Left ventricle myocardium inferior (tissue), 1 donor: ENCODE results near the gene ASPM. TPM values are rescaled to one million over a fixed set of nuclear protein-coding genes. Genes with fewer than 3 reads are reported as not detected.

Experiments used
- DNase-seq: peaks from one replicate; pipeline ENCODE4 v3.0.0-alpha.2; 2020
- H3K27ac ChIP-seq: fragments of 200-600 bp; replicated peaks from 2 replicates; pipeline ENCODE4 v1.8.0; 2021
- H3K27me3 ChIP-seq: fragments of 200-600 bp; 2 replicates; pipeline ENCODE4 v1.8.0; 2021; ENCODE audit warnings: low read depth
- H3K36me3 ChIP-seq: fragments of 200-600 bp; 2 replicates; pipeline ENCODE4 v1.8.0; 2021
- H3K4me1 ChIP-seq: fragments of 200-600 bp; 2 replicates; pipeline ENCODE4 v1.8.0; 2021
- H3K4me3 ChIP-seq: fragments of 200-600 bp; 2 replicates; pipeline ENCODE4 v1.8.0; 2021; ENCODE audit warnings: mild to moderate bottlenecking, moderate library complexity
- H3K9me3 ChIP-seq: fragments of 200-600 bp; replicated peaks from 2 replicates; pipeline ENCODE4 v1.8.0; 2021
- intact Hi-C: fragments of 100-400 bp; cut with micrococcal nuclease; formaldehyde crosslinking; loops from one replicate; pipeline ENCODE4 v1.11.0; 2022
- total RNA-seq: library from RNA; stranded (reverse); fragmentation: NEBNext Ultra II Directional; extraction: Animal tissue kit (Norgen Biotek cat#: 25700); gene quantifications from one replicate; pipeline ENCODE4 v1.2.1, GENCODE V29; 2021
- TF ChIP-seq, protein P1 (sequence below): fragments of 200-600 bp; IDR thresholded peaks from 2 replicates; pipeline ENCODE4 v1.8.0; 2021; ENCODE audit warnings: antibody characterized with exemption, mild to moderate bottlenecking, borderline replicate concordance
- donor health status: DM: no; HTN: yes; CAD: no; lungs with severe emphysema.

Gene ASPM
- total RNA-seq, 1 donor from 2014 or later, result 0.44 TPM

DNA sequence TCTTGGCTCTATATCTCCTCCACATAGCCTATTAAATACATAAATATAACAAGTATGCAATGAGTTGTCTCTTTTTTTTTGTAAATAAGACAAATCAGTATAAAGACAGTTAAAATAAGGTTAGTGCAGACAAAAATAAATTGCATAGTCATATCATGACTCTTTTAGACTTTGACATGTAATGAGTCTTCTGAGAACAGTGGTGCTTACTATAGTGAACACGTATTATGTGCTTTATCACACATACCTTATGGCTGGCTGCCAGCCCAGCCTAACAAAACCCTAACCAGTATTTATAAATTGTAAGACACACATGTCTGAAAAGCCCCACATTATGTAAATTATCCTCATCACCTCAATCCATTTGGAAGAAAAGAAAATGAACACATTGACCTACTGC, 50.3 kb downstream of the ASPM start:
- peaks cover 22% of the 10 kb centered on the region for H3K4me1 ChIP-seq
- no peaks in the 10 kb centered on the region for H3K9me3 ChIP-seq
- TF ChIP-seq, protein P1, sequence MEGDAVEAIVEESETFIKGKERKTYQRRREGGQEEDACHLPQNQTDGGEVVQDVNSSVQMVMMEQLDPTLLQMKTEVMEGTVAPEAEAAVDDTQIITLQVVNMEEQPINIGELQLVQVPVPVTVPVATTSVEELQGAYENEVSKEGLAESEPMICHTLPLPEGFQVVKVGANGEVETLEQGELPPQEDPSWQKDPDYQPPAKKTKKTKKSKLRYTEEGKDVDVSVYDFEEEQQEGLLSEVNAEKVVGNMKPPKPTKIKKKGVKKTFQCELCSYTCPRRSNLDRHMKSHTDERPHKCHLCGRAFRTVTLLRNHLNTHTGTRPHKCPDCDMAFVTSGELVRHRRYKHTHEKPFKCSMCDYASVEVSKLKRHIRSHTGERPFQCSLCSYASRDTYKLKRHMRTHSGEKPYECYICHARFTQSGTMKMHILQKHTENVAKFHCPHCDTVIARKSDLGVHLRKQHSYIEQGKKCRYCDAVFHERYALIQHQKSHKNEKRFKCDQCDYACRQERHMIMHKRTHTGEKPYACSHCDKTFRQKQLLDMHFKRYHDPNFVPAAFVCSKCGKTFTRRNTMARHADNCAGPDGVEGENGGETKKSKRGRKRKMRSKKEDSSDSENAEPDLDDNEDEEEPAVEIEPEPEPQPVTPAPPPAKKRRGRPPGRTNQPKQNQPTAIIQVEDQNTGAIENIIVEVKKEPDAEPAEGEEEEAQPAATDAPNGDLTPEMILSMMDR, result no peak
- H3K4me3 ChIP-seq, result no peak overlapping the region
- H3K36me3 ChIP-seq, result no peaks in the 10 kb centered on the region
- intact Hi-C loops, result no loop called here
- no peak for DNase-seq
- H3K27ac ChIP-seq, result no peak overlapping the region
- H3K27me3 ChIP-seq, result no peaks in the 10 kb centered on the region

- H3K4me1 ChIP-seq, result peaks cover 7% of the 10 kb centered on the region
- H3K36me3 ChIP-seq, result no peaks in the 10 kb centered on the region
- intact Hi-C loops, result no loop called here
- no peaks in the 10 kb centered on the region for H3K27me3 ChIP-seq
- no peak overlapping the region for H3K27ac ChIP-seq
- no peak for DNase-seq
- H3K4me3 ChIP-seq, result no peak overlapping the region
- H3K9me3 ChIP-seq, result no peaks in the 10 kb centered on the region
- TF ChIP-seq, protein P1, result no peak
Observed at GRCh38 chr1:197093226-197093885, 53.1 kb downstream of the ASPM start.

DNA sequence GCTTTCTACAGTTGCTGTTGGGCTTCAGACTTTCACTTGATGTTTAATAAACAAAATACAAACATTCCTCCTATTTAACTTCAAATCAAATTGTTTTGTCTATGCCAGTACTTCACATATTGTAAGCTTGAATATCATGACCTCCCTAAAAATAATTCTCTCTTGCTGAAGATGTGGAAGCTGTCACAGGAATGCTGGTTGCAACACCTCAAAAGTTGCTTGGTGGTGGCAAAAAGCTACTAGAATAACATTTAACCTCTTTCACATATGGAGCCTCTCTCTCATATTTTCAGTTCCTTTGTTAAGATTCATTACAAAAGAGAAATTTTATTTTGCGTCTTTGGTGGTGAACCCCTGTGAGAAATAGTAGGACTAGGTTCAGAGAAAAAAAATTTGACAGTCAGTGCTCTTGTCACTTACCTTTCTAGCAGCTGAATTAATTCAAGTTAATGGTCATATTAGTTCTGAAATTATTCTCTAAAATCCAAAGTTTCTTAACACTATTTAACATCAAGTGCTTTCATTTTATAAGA, 53.9 kb downstream of the ASPM start:
- TF ChIP-seq, protein P1, result no peak
- Histone ChIP-seq H3K4me3 (no peak overlapping the region), H3K36me3 (no peaks in the 10 kb centered on the region), H3K27me3 (no peaks in the 10 kb centered on the region), H3K27ac (no peak overlapping the region), H3K4me1 (peaks cover 7% of the 10 kb centered on the region), H3K9me3 (no peaks in the 10 kb centered on the region)
- DNase-seq, result no peak
- intact Hi-C loops, result no loop called here

DNA sequence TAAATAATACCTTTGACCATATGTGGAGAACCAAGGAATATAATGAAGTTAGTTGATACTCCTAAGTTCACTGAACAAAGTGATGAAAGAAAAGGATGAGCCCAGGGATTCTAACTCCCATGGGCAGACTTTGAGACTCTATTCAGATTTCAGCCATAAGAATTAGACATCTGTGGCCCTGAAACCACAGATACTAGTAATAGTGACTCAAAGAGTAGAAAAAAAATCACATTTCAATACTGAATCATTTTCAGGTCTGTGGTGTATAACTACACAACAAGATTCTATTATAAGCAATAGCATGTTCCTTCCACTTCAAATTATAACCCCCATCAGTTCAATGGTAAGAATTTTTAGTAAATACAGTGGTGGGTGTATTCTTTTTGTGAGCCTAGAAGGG, 63.0 kb downstream of the ASPM start:
- H3K27ac ChIP-seq, result no peak overlapping the region
- H3K36me3 ChIP-seq, result no peaks in the 10 kb centered on the region
- no peaks in the 10 kb centered on the region for H3K27me3 ChIP-seq
- intact Hi-C loops, result no loop called here
- no peak for DNase-seq
- peaks cover 20% of the 10 kb centered on the region for H3K9me3 ChIP-seq
- no peak overlapping the region for H3K4me3 ChIP-seq
- H3K4me1 ChIP-seq, result no peaks in the 10 kb centered on the region
- TF ChIP-seq, protein P1, result no peak

DNA sequence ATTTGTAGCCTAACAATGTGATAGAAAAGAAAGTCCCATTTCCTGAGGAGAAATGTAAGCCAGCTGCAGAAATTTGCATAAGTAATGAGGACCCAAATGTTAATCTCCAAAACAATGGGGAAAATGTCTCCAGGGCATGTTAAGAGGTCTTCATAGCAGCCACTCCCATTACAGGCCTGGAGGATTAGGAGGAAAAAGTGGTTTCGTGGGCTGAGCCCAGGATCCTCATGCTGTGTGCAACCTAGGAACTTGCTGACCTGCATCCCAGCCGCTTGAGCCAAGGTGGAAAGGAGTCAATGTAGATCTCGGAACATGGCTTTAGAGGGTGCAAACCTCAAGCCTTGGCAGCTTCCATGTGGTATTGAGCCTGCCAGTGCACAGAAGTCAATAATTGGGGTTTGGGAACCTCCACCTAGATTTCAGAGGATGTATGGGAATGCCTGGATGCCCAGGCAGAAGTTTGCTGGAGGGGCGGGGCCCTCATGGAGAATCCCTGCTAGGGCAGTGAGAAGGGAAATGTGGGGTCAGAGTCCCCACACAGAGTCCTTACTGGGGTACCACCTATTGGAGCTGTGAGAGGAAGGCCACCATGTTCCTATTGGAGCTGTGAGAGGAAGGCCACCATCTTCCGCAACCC, 65.2 kb downstream of the ASPM start:
- Histone ChIP-seq H3K27me3 (no peaks in the 10 kb centered on the region), H3K9me3 (peaks cover 20% of the 10 kb centered on the region), H3K4me3 (no peak overlapping the region), H3K4me1 (no peaks in the 10 kb centered on the region), H3K27ac (no peak overlapping the region), H3K36me3 (no peaks in the 10 kb centered on the region)
- TF ChIP-seq, protein P1, result no peak
- intact Hi-C loops, result no loop called here
- no peak for DNase-seq
